ENCODE measurements around the gene IKZF2.

- TF ChIP-seq CTCF (IDR thresholded peaks at IDR 0.05), result no peak
- TF ChIP-seq POLR2AphosphoS5 (IDR thresholded peaks at IDR 0.05; ENCODE audit: low read depth, low read length), result no peak
- TF ChIP-seq SIN3A (IDR thresholded peaks at IDR 0.05; ENCODE audit: borderline replicate concordance, insufficient read depth, low read depth, low read length), result no peak
- TF ChIP-seq REST (IDR thresholded peaks at IDR 0.05; ENCODE audit: insufficient read depth in 1 of 2, low read depth in 2 of 2, low read length in 1 of 2), result no peak
- TF ChIP-seq TCF7L2 (IDR thresholded peaks at IDR 0.05; ENCODE audit: low read depth, low read length), result no peak
Observed at GRCh38 chr2:213019368-213019767, 132.0 kb downstream of the IKZF2 start.
